Gastroesophageal sphincter (tissue), 4 donors: Measurements from ENCODE around the gene SLC44A1. TPM values are rescaled to one million over a fixed set of nuclear protein-coding genes. Genes with fewer than 3 reads are reported as not detected.
"Not testable (repeated sequence)": the region's sequence is repeated elsewhere in the genome, so short reads cannot be mapped to it uniquely, and the experiment has no call there.

ENCODE experiments used
- ATAC-seq: fragments of 150-250 bp; one replicate; pipeline ENCODE4 v1.9.1; 2016; ENCODE audit warnings: mild to moderate bottlenecking, moderate library complexity
- H3K27ac ChIP-seq, 4 donors: fragments of 200-600 bp; sonication (generic) in 3 of 4; 1 replicate in 3 of 4; 2 replicates in 1 of 4; pipeline ENCODE4 v1.5.1; 2016 to 2019
- H3K27me3 ChIP-seq: fragments of 200-600 bp; sonication (generic); one replicate; pipeline ENCODE4 v1.5.1; 2019
- H3K36me3 ChIP-seq, 2 donors: fragments of 200-600 bp; sonication (generic); one replicate each; pipeline ENCODE4 v1.5.1; 2019; ENCODE audit warnings: control low read depth in 1 of 2
- H3K4me1 ChIP-seq, 3 donors: fragments of 200-600 bp; sonication (generic); 1 replicate in 2 of 3; 2 replicates in 1 of 3; pipeline ENCODE4 v1.5.1; 2016 to 2019; ENCODE audit warnings: control low read depth in 2 of 3
- H3K4me3 ChIP-seq, 2 donors: fragments of 200-600 bp; sonication (generic); one replicate each; pipeline ENCODE4 v1.5.1; 2019; ENCODE audit warnings: mild to moderate bottlenecking in 1 of 2, moderate library complexity in 1 of 2
- H3K9me3 ChIP-seq, 3 donors: fragments of 200-600 bp; sonication (generic); one replicate each; pipeline ENCODE4 v1.5.1; 2017 to 2019; ENCODE audit warnings: control low read depth in 2 of 3
- EP300 ChIP-seq: sonication (generic); formaldehyde crosslinking; IDR thresholded peaks from one replicate; pipeline ENCODE4 v1.6.1; 2017; ENCODE audit warnings: antibody characterized with exemption, mild to moderate bottlenecking
- POLR2A ChIP-seq, 2 donors: fragments of 450-650 bp; IDR thresholded peaks; one replicate each; pipeline ENCODE4 v1.6.1; 2017; ENCODE audit warnings: antibody characterized with exemption in 2 of 2, mild to moderate bottlenecking in 2 of 2, moderate library complexity in 1 of 2
- POLR2AphosphoS5 ChIP-seq: sonication (generic); formaldehyde crosslinking; IDR thresholded peaks from one replicate; pipeline ENCODE4 v1.6.1; 2017; ENCODE audit warnings: antibody characterized with exemption
- WGBS, 2 donors: methylation state at CpG; one replicate each; pipeline ENCODE4 v1.1.5; 2018; ENCODE audit warnings: low coverage in 1 of 2; 5-methylcytosine and 5-hydroxymethylcytosine counted together
- total RNA-seq, 4 donors: library from RNA; depleted of rRNA; stranded (reverse); fragments of >200 nt; gene quantifications; one replicate each; pipeline ENCODE4 v1.1.0, GENCODE V29; 2016
- TF ChIP-seq, protein P1 (sequence below), 4 experiments: fragments of 200-600 bp in 2 of 4; fragments of 450-650 bp in 2 of 4; sonication (generic) in 1 of 4; IDR thresholded peaks; one replicate each; pipeline ENCODE4 v1.5.1; 2017 to 2019; ENCODE audit warnings: antibody characterized with exemption in 4 of 4, mild to moderate bottlenecking in 2 of 4, moderate library complexity in 2 of 4

Gene SLC44A1
- total RNA-seq, 4 donors from 2014 or later: 27.9 to 49.1 (median 30.6) TPM

DNA sequence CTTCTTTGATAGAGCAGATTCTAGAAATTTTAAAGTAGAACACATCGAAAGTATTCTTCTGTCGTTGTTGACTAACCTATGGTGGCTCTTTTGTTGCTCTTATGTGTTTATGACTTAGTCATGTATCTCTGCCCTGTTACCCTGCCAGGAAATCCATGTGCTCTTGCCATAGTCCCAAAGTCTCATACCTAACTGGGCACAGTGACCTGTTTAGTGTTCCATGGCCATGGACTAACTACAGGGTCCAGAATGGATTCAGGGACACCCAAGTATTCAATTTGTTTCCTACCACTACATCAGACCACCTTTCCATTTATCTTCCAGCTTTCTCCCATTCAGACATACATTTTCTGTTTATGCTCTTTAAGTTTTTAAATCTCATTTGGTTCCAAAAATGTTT, 18.0 kb downstream of the SLC44A1 start:
- Histone ChIP-seq H3K4me1 (peaks cover 2 to 47% (median 13%) of the 10 kb centered on the region in 3 donors), H3K9me3 (no peaks in the 10 kb centered on the region), H3K4me3 (no peak overlapping the region), H3K36me3 (no peaks in the 10 kb centered on the region), H3K27me3 (no peaks in the 10 kb centered on the region), H3K27ac (no peak overlapping the region)
- 73 to 92% methylated on average over 2 of the region's 2 CpGs for WGBS, 2 donors
- TF ChIP-seq POLR2A (IDR thresholded peaks at IDR 0.05): no peak
- TF ChIP-seq, protein P1, sequence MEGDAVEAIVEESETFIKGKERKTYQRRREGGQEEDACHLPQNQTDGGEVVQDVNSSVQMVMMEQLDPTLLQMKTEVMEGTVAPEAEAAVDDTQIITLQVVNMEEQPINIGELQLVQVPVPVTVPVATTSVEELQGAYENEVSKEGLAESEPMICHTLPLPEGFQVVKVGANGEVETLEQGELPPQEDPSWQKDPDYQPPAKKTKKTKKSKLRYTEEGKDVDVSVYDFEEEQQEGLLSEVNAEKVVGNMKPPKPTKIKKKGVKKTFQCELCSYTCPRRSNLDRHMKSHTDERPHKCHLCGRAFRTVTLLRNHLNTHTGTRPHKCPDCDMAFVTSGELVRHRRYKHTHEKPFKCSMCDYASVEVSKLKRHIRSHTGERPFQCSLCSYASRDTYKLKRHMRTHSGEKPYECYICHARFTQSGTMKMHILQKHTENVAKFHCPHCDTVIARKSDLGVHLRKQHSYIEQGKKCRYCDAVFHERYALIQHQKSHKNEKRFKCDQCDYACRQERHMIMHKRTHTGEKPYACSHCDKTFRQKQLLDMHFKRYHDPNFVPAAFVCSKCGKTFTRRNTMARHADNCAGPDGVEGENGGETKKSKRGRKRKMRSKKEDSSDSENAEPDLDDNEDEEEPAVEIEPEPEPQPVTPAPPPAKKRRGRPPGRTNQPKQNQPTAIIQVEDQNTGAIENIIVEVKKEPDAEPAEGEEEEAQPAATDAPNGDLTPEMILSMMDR (IDR thresholded peaks at IDR 0.05): no peak
- TF ChIP-seq EP300: no peak
- ATAC-seq: no peak

DNA sequence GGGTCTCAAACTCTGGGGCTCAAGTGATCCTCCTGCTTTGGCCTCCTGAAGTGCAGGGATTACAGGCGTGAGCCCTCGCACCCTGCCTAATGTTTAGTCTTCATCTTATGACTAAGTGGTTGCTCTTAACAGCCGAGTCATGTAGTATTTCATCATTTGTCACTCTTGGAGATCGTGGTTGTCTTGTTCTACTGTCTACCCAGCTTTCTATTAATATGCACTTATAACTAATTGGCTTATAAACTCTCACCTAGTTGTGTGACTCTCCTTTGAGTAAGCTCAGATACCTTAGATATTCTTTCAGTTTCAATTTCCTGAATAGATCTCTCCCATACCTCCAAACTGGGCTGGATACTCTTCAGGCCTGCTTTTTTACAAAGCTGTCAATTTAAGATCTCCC, 19.9 kb downstream of the SLC44A1 start:
- no peak for ATAC-seq
- Histone ChIP-seq H3K4me3 (no peak overlapping the region), H3K9me3 (no peaks in the 10 kb centered on the region), H3K36me3 (no peaks in the 10 kb centered on the region), H3K27ac (no peak overlapping the region), H3K4me1 (peaks cover 2 to 28% (median 8%) of the 10 kb centered on the region in 3 donors), H3K27me3 (no peaks in the 10 kb centered on the region)
- WGBS, 2 donors: 20 to 69% methylated on average over 1 to 4 of the region's 4 CpGs
- no peak for TF ChIP-seq POLR2AphosphoS5
- no peak for TF ChIP-seq EP300
- no peak for TF ChIP-seq POLR2A (IDR thresholded peaks at IDR 0.05)
- TF ChIP-seq, protein P1 (IDR thresholded peaks at IDR 0.05): no peak

DNA sequence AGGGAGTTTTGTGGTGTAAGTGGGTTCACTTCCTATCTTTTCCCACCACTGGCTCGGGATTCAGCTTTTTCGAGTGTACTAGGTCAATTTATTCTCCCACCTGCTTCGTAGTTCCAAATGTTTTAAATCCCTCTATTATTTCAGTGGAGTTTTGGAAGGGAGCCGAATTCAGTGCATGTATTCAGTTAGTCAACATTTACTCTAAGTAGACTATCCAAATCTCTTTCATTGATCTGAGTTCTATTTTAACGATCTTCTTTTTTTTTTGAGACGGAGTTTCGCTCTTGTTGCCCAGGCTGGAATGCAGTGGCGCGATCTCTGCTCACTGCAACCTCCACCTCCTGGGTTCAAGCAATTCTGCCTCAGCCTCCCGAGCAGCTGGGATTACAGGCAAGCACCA, 23.8 kb downstream of the SLC44A1 start:
- H3K9me3 ChIP-seq, H3K36me3 ChIP-seq, ATAC-seq, H3K27me3 ChIP-seq, H3K4me3 ChIP-seq, H3K27ac ChIP-seq: not testable (repeated sequence)
- WGBS, 2 donors: 97 to 98% methylated on average over 5 to 10 of the region's 10 CpGs
- H3K4me1 ChIP-seq: peaks cover 0 to 17% (median 0%) of the 10 kb centered on the region in 3 donors

DNA sequence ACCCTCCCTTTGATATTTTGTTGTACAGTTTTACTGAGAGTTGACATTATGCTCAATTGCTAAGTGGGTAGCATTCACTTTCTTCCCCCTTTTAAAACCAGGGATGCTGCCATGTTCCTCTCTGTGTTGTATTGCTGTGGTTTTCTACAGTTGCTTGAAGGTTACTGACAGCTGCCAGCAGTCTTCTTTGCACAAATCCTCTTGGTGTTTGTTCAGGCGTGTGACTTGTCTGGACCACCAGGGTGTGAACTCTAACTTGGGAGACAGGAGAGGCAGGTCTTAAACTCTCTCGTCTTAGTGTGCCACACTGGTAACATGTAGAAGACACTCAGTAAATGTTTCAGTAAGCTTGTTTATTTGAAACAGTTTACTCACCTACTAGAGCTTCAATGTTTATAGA, 25.1 kb downstream of the SLC44A1 start:
- H3K4me3 ChIP-seq: no peak overlapping the region
- no peak for ATAC-seq
- no peaks in the 10 kb centered on the region for H3K36me3 ChIP-seq
- H3K4me1 ChIP-seq: peaks cover 0 to 17% (median 0%) of the 10 kb centered on the region in 3 donors
- no peak overlapping the region for H3K27ac ChIP-seq
- no peaks in the 10 kb centered on the region for H3K9me3 ChIP-seq
- no peaks in the 10 kb centered on the region for H3K27me3 ChIP-seq
- WGBS, 2 donors: 81 to 100% methylated on average over 2 of the region's 2 CpGs
- TF ChIP-seq, protein P1 (IDR thresholded peaks at IDR 0.05): no peak
- no peak for TF ChIP-seq POLR2A (IDR thresholded peaks at IDR 0.05)

DNA sequence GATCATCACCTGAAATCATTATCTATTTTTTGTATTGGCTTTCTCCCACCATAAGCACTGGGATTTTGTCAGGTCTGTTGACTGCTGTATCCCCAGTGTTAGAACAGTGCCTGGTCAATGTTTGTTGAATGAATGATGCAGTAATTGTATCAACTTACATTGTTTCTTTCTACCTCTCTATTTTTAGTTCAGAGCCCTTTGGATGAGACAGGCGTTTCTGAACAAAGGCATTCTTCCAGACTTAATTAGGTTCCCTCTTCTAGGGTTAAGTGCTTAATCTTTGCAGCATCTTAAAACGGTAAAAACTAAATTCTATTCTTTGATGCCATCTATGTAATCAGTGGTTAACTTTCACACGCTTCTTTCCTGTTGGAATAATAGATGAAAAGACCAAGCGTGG, 26.3 kb downstream of the SLC44A1 start:
- TF ChIP-seq POLR2A (IDR thresholded peaks at IDR 0.05) (no peak), POLR2AphosphoS5 (no peak), EP300 (no peak)
- TF ChIP-seq, protein P1 (IDR thresholded peaks at IDR 0.05): no peak
- WGBS, 2 donors: 37 to 55% methylated on average over 4 of the region's 4 CpGs
- Histone ChIP-seq H3K4me3 (no peak overlapping the region), H3K9me3 (no peaks in the 10 kb centered on the region), H3K27me3 (no peaks in the 10 kb centered on the region), H3K36me3 (no peaks in the 10 kb centered on the region), H3K4me1 (peaks cover 0 to 17% (median 0%) of the 10 kb centered on the region in 3 donors), H3K27ac (no peak overlapping the region)
- no peak for ATAC-seq
